Adrenal gland (tissue), 5 donors: ENCODE data around the gene LRRC36.

ENCODE experiments used
- CTCF ChIP-seq, 6 experiments: fragments of 450-650 bp in 4 of 6; fragments of 200-600 bp in 2 of 6; sonication (generic) in 1 of 6; IDR thresholded peaks; 1 replicate in 5 of 6; 2 replicates in 1 of 6; pipeline versions ENCODE4 v1.5.1 to v1.8.0; 2016 to 2021; ENCODE audit warnings: antibody characterized with exemption in 6 of 6, mild to moderate bottlenecking in 2 of 6, moderate library complexity in 1 of 6
- POLR2A ChIP-seq, 2 donors: fragments of 450-650 bp; IDR thresholded peaks; one replicate each; pipeline ENCODE4 v1.6.1; 2017; ENCODE audit warnings: antibody characterized with exemption in 2 of 2, mild to moderate bottlenecking in 2 of 2, moderate library complexity in 1 of 2
- donor health status: DM: no; HTN: no; CAD: no.

GRCh38 chr16:67393788-67394154, 67.2 kb downstream of the LRRC36 start:
- TF ChIP-seq CTCF (IDR thresholded peaks at IDR 0.05) (no peak), POLR2A (IDR thresholded peaks at IDR 0.05) (no peak)
